ENCODE results near the gene NALCN. TPM values are rescaled to one million over a fixed set of nuclear protein-coding genes. Genes with fewer than 3 reads are reported as not detected.

The NALCN gene
- total and polyA plus RNA-seq, 4 experiments from 2014 or later = not detected

GRCh38 chr13:101339202-101339601, 77.1 kb downstream of the NALCN start:
- H3K27ac ChIP-seq (ENCODE audit: low read depth, low read length) = no peak overlapping the region
- ChIA-PET POLR2A (ENCODE audit: partially characterized antibody) (no interaction called here), CTCF (ENCODE audit: partially characterized antibody) (no interaction called here)
- Mint-ChIP-seq H3K9me3 (no peaks in the 10 kb centered on the region), H3K4me3 (no peak overlapping the region), H3K36me3 (no peaks in the 10 kb centered on the region), H3K4me1 (no peaks in the 10 kb centered on the region), H3K27me3 (peaks cover 0 to 1% of the 10 kb centered on the region in 2 donors), H3K27ac (no peak overlapping the region)
- H3K4me3 ChIP-seq (ENCODE audit: low read length in 2 of 2) = no peak overlapping the region
- no peaks in the 10 kb centered on the region for H3K9me3 ChIP-seq (ENCODE audit: control insufficient read depth in 1 of 2, low read length in 2 of 2)
- no peak for DNase-seq
- no peaks in the 10 kb centered on the region for H3K36me3 ChIP-seq (ENCODE audit: insufficient read depth, low read length)
- H3K4me1 ChIP-seq (ENCODE audit: insufficient read depth, low read length) = no peaks in the 10 kb centered on the region
- intact Hi-C loops (cut with micrococcal nuclease) = no loop called here
- H3K27me3 ChIP-seq (ENCODE audit: insufficient read depth, low read length) = no peaks in the 10 kb centered on the region

- H3K9me3 ChIP-seq (ENCODE audit: control insufficient read depth in 1 of 2, low read length in 2 of 2) = no peaks in the 10 kb centered on the region
- no peaks in the 10 kb centered on the region for H3K36me3 ChIP-seq (ENCODE audit: insufficient read depth, low read length)
- ChIA-PET CTCF (ENCODE audit: partially characterized antibody) (interaction anchor here (0.7 kb wide), 1 partner anchor 163 kb away, joined by 5 read pairs; no protein-coding TSS in a partner anchor), POLR2A (ENCODE audit: partially characterized antibody) (no interaction called here)
- H3K4me1 Mint-ChIP-seq = no peaks in the 10 kb centered on the region
- no peaks in the 10 kb centered on the region for H3K36me3 Mint-ChIP-seq
- H3K4me3 ChIP-seq (ENCODE audit: low read length in 2 of 2) = no peak overlapping the region
- intact Hi-C loops (cut with micrococcal nuclease) = no loop called here
- H3K27me3 ChIP-seq (ENCODE audit: insufficient read depth, low read length) = no peaks in the 10 kb centered on the region
- H3K27me3 Mint-ChIP-seq = no peaks in the 10 kb centered on the region
- no peak overlapping the region for H3K27ac Mint-ChIP-seq
- DNase-seq = no peak
- no peak overlapping the region for H3K27ac ChIP-seq (ENCODE audit: low read depth, low read length)
- no peaks in the 10 kb centered on the region for H3K4me1 ChIP-seq (ENCODE audit: insufficient read depth, low read length)
- H3K9me3 Mint-ChIP-seq = peaks cover 0 to 3% (median 0%) of the 10 kb centered on the region in 8 donors
- no peak overlapping the region for H3K4me3 Mint-ChIP-seq
Measured at GRCh38 chr13:101332583-101332982, 83.7 kb downstream of the NALCN start.

- POLR2A ChIA-PET (ENCODE audit: partially characterized antibody) = no interaction called here
- CTCF ChIA-PET (ENCODE audit: partially characterized antibody) = no interaction called here
- no peak for DNase-seq
- Histone ChIP-seq H3K9me3 (ENCODE audit: control insufficient read depth in 1 of 2, low read length in 2 of 2) (no peaks in the 10 kb centered on the region), H3K4me1 (ENCODE audit: insufficient read depth, low read length) (no peaks in the 10 kb centered on the region), H3K27ac (ENCODE audit: low read depth, low read length) (no peak overlapping the region), H3K36me3 (ENCODE audit: insufficient read depth, low read length) (no peaks in the 10 kb centered on the region), H3K4me3 (ENCODE audit: low read length in 2 of 2) (no peak overlapping the region), H3K27me3 (ENCODE audit: insufficient read depth, low read length) (no peaks in the 10 kb centered on the region)
- peaks cover 0 to 3% (median 0%) of the 10 kb centered on the region in 8 donors for H3K9me3 Mint-ChIP-seq
- H3K4me1 Mint-ChIP-seq = no peaks in the 10 kb centered on the region
- no peak overlapping the region for H3K27ac Mint-ChIP-seq
- intact Hi-C loops (cut with micrococcal nuclease) = no loop called here
- no peaks in the 10 kb centered on the region for H3K27me3 Mint-ChIP-seq
- H3K36me3 Mint-ChIP-seq = no peaks in the 10 kb centered on the region
- no peak overlapping the region for H3K4me3 Mint-ChIP-seq
Measured at GRCh38 chr13:101331731-101332130, 84.6 kb downstream of the NALCN start.

GRCh38 chr13:101327871-101328270, 88.4 kb downstream of the NALCN start:
- no peak overlapping the region for H3K27ac ChIP-seq (ENCODE audit: low read depth, low read length)
- H3K27ac Mint-ChIP-seq = no peak overlapping the region
- CTCF ChIA-PET (ENCODE audit: partially characterized antibody) = no interaction called here
- H3K4me1 Mint-ChIP-seq = no peaks in the 10 kb centered on the region
- H3K36me3 Mint-ChIP-seq = no peaks in the 10 kb centered on the region
- H3K4me3 Mint-ChIP-seq = no peak overlapping the region
- H3K4me3 ChIP-seq (ENCODE audit: low read length in 2 of 2) = no peak overlapping the region
- H3K4me1 ChIP-seq (ENCODE audit: insufficient read depth, low read length) = no peaks in the 10 kb centered on the region
- POLR2A ChIA-PET (ENCODE audit: partially characterized antibody) = no interaction called here
- peaks cover 0 to 5% (median 0%) of the 10 kb centered on the region in 8 donors for H3K9me3 Mint-ChIP-seq
- H3K36me3 ChIP-seq (ENCODE audit: insufficient read depth, low read length) = no peaks in the 10 kb centered on the region
- intact Hi-C loops (cut with micrococcal nuclease) = no loop called here
- H3K27me3 Mint-ChIP-seq = no peaks in the 10 kb centered on the region
- no peaks in the 10 kb centered on the region for H3K27me3 ChIP-seq (ENCODE audit: insufficient read depth, low read length)
- no peak for DNase-seq
- H3K9me3 ChIP-seq (ENCODE audit: control insufficient read depth in 1 of 2, low read length in 2 of 2) = no peaks in the 10 kb centered on the region

GRCh38 chr13:101326710-101327109, 89.6 kb downstream of the NALCN start:
- H3K27ac ChIP-seq (ENCODE audit: low read depth, low read length) = no peak overlapping the region
- H3K4me1 ChIP-seq (ENCODE audit: insufficient read depth, low read length) = no peaks in the 10 kb centered on the region
- H3K4me3 ChIP-seq (ENCODE audit: low read length in 2 of 2) = no peak overlapping the region
- Mint-ChIP-seq H3K9me3 (peaks cover 0 to 5% (median 0%) of the 10 kb centered on the region in 8 donors), H3K4me3 (no peak overlapping the region), H3K27me3 (no peaks in the 10 kb centered on the region), H3K36me3 (no peaks in the 10 kb centered on the region), H3K27ac (no peak overlapping the region), H3K4me1 (no peaks in the 10 kb centered on the region)
- no peak for DNase-seq
- no peaks in the 10 kb centered on the region for H3K36me3 ChIP-seq (ENCODE audit: insufficient read depth, low read length)
- no peaks in the 10 kb centered on the region for H3K9me3 ChIP-seq (ENCODE audit: control insufficient read depth in 1 of 2, low read length in 2 of 2)
- ChIA-PET CTCF (ENCODE audit: partially characterized antibody) (no interaction called here), POLR2A (ENCODE audit: partially characterized antibody) (no interaction called here)
- H3K27me3 ChIP-seq (ENCODE audit: insufficient read depth, low read length) = no peaks in the 10 kb centered on the region
- intact Hi-C loops (cut with micrococcal nuclease) = no loop called here

GRCh38 chr13:101325423-101325822, 90.9 kb downstream of the NALCN start:
- no peak for DNase-seq
- Histone ChIP-seq H3K27ac (ENCODE audit: low read depth, low read length) (no peak overlapping the region), H3K9me3 (ENCODE audit: control insufficient read depth in 1 of 2, low read length in 2 of 2) (no peaks in the 10 kb centered on the region), H3K4me1 (ENCODE audit: insufficient read depth, low read length) (no peaks in the 10 kb centered on the region), H3K27me3 (ENCODE audit: insufficient read depth, low read length) (no peaks in the 10 kb centered on the region), H3K4me3 (ENCODE audit: low read length in 2 of 2) (no peak overlapping the region), H3K36me3 (ENCODE audit: insufficient read depth, low read length) (no peaks in the 10 kb centered on the region)
- intact Hi-C loops (cut with micrococcal nuclease) = no loop called here
- no peaks in the 10 kb centered on the region for H3K36me3 Mint-ChIP-seq
- H3K27ac Mint-ChIP-seq = no peak overlapping the region
- H3K27me3 Mint-ChIP-seq = no peaks in the 10 kb centered on the region
- peaks cover 0 to 2% (median 0%) of the 10 kb centered on the region in 8 donors for H3K9me3 Mint-ChIP-seq
- H3K4me3 Mint-ChIP-seq = no peak overlapping the region
- CTCF ChIA-PET (ENCODE audit: partially characterized antibody) = no interaction called here
- POLR2A ChIA-PET (ENCODE audit: partially characterized antibody) = no interaction called here
- H3K4me1 Mint-ChIP-seq = no peaks in the 10 kb centered on the region

- no peak overlapping the region for H3K4me3 ChIP-seq (ENCODE audit: low read length in 2 of 2)
- no peaks in the 10 kb centered on the region for H3K9me3 ChIP-seq (ENCODE audit: control insufficient read depth in 1 of 2, low read length in 2 of 2)
- DNase-seq = no peak
- CTCF ChIA-PET (ENCODE audit: partially characterized antibody) = no interaction called here
- Mint-ChIP-seq H3K36me3 (no peaks in the 10 kb centered on the region), H3K27me3 (peaks cover 0 to 2% of the 10 kb centered on the region in 2 donors), H3K9me3 (peaks cover 0 to 2% (median 0%) of the 10 kb centered on the region in 8 donors), H3K4me1 (no peaks in the 10 kb centered on the region), H3K27ac (no peak overlapping the region), H3K4me3 (no peak overlapping the region)
- POLR2A ChIA-PET (ENCODE audit: partially characterized antibody) = no interaction called here
- intact Hi-C loops (cut with micrococcal nuclease) = no loop called here
- H3K27me3 ChIP-seq (ENCODE audit: insufficient read depth, low read length) = no peaks in the 10 kb centered on the region
- H3K27ac ChIP-seq (ENCODE audit: low read depth, low read length) = no peak overlapping the region
- no peaks in the 10 kb centered on the region for H3K4me1 ChIP-seq (ENCODE audit: insufficient read depth, low read length)
- H3K36me3 ChIP-seq (ENCODE audit: insufficient read depth, low read length) = no peaks in the 10 kb centered on the region
Measured at GRCh38 chr13:101323601-101324000, 92.7 kb downstream of the NALCN start.

- no peak for DNase-seq
- Mint-ChIP-seq H3K9me3 (peaks cover 0 to 4% (median under 1%) of the 10 kb centered on the region in 8 donors), H3K4me1 (no peaks in the 10 kb centered on the region), H3K4me3 (no peak overlapping the region), H3K27ac (no peak overlapping the region), H3K36me3 (no peaks in the 10 kb centered on the region), H3K27me3 (peaks cover 2% of the 10 kb centered on the region in 2 donors)
- Histone ChIP-seq H3K9me3 (ENCODE audit: control insufficient read depth in 1 of 2, low read length in 2 of 2) (no peaks in the 10 kb centered on the region), H3K4me1 (ENCODE audit: insufficient read depth, low read length) (no peaks in the 10 kb centered on the region), H3K4me3 (ENCODE audit: low read length in 2 of 2) (no peak overlapping the region), H3K27me3 (ENCODE audit: insufficient read depth, low read length) (no peaks in the 10 kb centered on the region), H3K27ac (ENCODE audit: low read depth, low read length) (no peak overlapping the region), H3K36me3 (ENCODE audit: insufficient read depth, low read length) (no peaks in the 10 kb centered on the region)
- intact Hi-C loops (cut with micrococcal nuclease) = no loop called here
- CTCF ChIA-PET (ENCODE audit: partially characterized antibody) = no interaction called here
- POLR2A ChIA-PET (ENCODE audit: partially characterized antibody) = no interaction called here
Measured at GRCh38 chr13:101317986-101318523, 98.3 kb downstream of the NALCN start.
